Osteoblast (primary cell): ENCODE measurements around the gene SPIB. TPM values are rescaled to one million over a fixed set of nuclear protein-coding genes. Genes with fewer than 3 reads are reported as not detected.

Experiments
- DNase-seq: peaks from one replicate; pipeline ENCODE4 v3.0.0; 2011; ENCODE audit warnings: low spot score, mixed read lengths; ENCODE audit not compliant: insufficient read length; ENCODE audit errors: missing footprints
- H2AFZ ChIP-seq: 2 replicates; pipeline ENCODE4 v1.6.0; 2011; ENCODE audit warnings: mild to moderate bottlenecking, low read length
- H3K27ac ChIP-seq: 2 replicates; pipeline ENCODE4 v1.5.1; 2011; ENCODE audit warnings: mild to moderate bottlenecking, low read depth, low read length, moderate library complexity
- H3K27me3 ChIP-seq: 2 replicates; pipeline ENCODE4 v1.6.0; 2012; ENCODE audit warnings: mild to moderate bottlenecking, control low read depth, inconsistent platforms, low read length, moderate library complexity; ENCODE audit not compliant: insufficient read depth
- H3K36me3 ChIP-seq: 2 replicates; pipeline ENCODE4 v1.5.1; 2011; ENCODE audit warnings: mild to moderate bottlenecking, low read length, control low read depth, moderate library complexity; ENCODE audit not compliant: insufficient read depth
- H3K4me1 ChIP-seq: 2 replicates; pipeline ENCODE4 v1.5.1; 2011; ENCODE audit warnings: mild to moderate bottlenecking, low read length, control low read depth, moderate library complexity; ENCODE audit not compliant: insufficient read depth
- H3K4me2 ChIP-seq: 2 replicates; pipeline ENCODE4 v1.6.0; 2011; ENCODE audit warnings: mild to moderate bottlenecking, low read length; ENCODE audit not compliant: insufficient read depth
- H3K4me3 ChIP-seq: fragments of 200-600 bp; sonication (generic); 3 replicates; pipeline ENCODE4 v1.5.1; 2012; ENCODE audit warnings: mild to moderate bottlenecking, low read length, inconsistent platforms; ENCODE audit not compliant: insufficient read depth
- H3K79me2 ChIP-seq: 2 replicates; pipeline ENCODE4 v1.6.0; 2012; ENCODE audit warnings: mild to moderate bottlenecking, low read length, control low read depth, inconsistent platforms; ENCODE audit not compliant: insufficient read depth
- H3K9me3 ChIP-seq: 2 replicates; pipeline ENCODE4 v1.5.1; 2011; ENCODE audit warnings: low read depth, low read length, control low read depth
- H4K20me1 ChIP-seq: 2 replicates; pipeline ENCODE4 v1.6.0; 2012; ENCODE audit warnings: mild to moderate bottlenecking, low read length, control low read depth; ENCODE audit not compliant: insufficient read depth
- CTCF ChIP-seq: IDR thresholded peaks from 2 replicates; pipeline ENCODE4 v1.5.1; 2011; ENCODE audit warnings: mild to moderate bottlenecking, low read depth, low read length, moderate library complexity; ENCODE audit errors: extremely low read depth
- total RNA-seq: library from RNA; depleted of rRNA; stranded (reverse); fragments of >200 nt; gene quantifications from 2 replicates; pipeline ENCODE4 v1.2.3, GENCODE V29; 2012

Gene SPIB
- total RNA-seq, 1 donor, result 0.36 TPM

GRCh38 chr19:50377051-50377461 lies 41.7 kb upstream of the SPIB start:
- H3K4me1 ChIP-seq, result peaks cover 3% of the 10 kb centered on the region
- no peak overlapping the region for H3K4me2 ChIP-seq
- peak overlapping the region; percentile 37 for H3K4me3 ChIP-seq
- no peak for DNase-seq
- H3K9me3 ChIP-seq, result no peaks in the 10 kb centered on the region
- H3K27me3 ChIP-seq, result no peaks in the 10 kb centered on the region
- H3K27ac ChIP-seq, result no peak overlapping the region
- peaks cover 5% of the 10 kb centered on the region for H3K79me2 ChIP-seq
- no peak for TF ChIP-seq CTCF
- H2AFZ ChIP-seq, result no peak overlapping the region
- H4K20me1 ChIP-seq, result peaks cover 18% of the 10 kb centered on the region
- H3K36me3 ChIP-seq, result peaks cover 46% of the 10 kb centered on the region

GRCh38 chr19:50377517-50377916 lies 41.2 kb upstream of the SPIB start:
- H2AFZ ChIP-seq, result no peak overlapping the region
- H3K9me3 ChIP-seq, result no peaks in the 10 kb centered on the region
- H3K79me2 ChIP-seq, result peaks cover 5% of the 10 kb centered on the region
- peaks cover 18% of the 10 kb centered on the region for H4K20me1 ChIP-seq
- peaks cover 49% of the 10 kb centered on the region for H3K36me3 ChIP-seq
- H3K4me3 ChIP-seq, result no peak overlapping the region
- no peak for TF ChIP-seq CTCF
- H3K27ac ChIP-seq, result no peak overlapping the region
- DNase-seq, result no peak
- H3K4me2 ChIP-seq, result no peak overlapping the region
- no peaks in the 10 kb centered on the region for H3K27me3 ChIP-seq
- peaks cover 3% of the 10 kb centered on the region for H3K4me1 ChIP-seq

GRCh38 chr19:50378169-50378862 lies 40.4 kb upstream of the SPIB start:
- Histone ChIP-seq H3K36me3 (peaks cover 50% of the 10 kb centered on the region), H3K27ac (no peak overlapping the region), H3K9me3 (no peaks in the 10 kb centered on the region), H3K4me2 (no peak overlapping the region), H2AFZ (no peak overlapping the region), H3K4me3 (no peak overlapping the region), H3K27me3 (no peaks in the 10 kb centered on the region), H4K20me1 (peaks cover 18% of the 10 kb centered on the region), H3K79me2 (peaks cover 5% of the 10 kb centered on the region), H3K4me1 (peaks cover 3% of the 10 kb centered on the region)
- no peak for TF ChIP-seq CTCF
- DNase-seq, result no peak

- H3K4me2 ChIP-seq, result no peak overlapping the region
- H3K27ac ChIP-seq, result no peak overlapping the region
- peaks cover 18% of the 10 kb centered on the region for H4K20me1 ChIP-seq
- TF ChIP-seq CTCF, result no peak
- no peak for DNase-seq
- no peak overlapping the region for H2AFZ ChIP-seq
- H3K4me1 ChIP-seq, result peaks cover 7% of the 10 kb centered on the region
- no peak overlapping the region for H3K4me3 ChIP-seq
- no peaks in the 10 kb centered on the region for H3K9me3 ChIP-seq
- H3K79me2 ChIP-seq, result peaks cover 5% of the 10 kb centered on the region
- no peaks in the 10 kb centered on the region for H3K27me3 ChIP-seq
- peaks cover 50% of the 10 kb centered on the region for H3K36me3 ChIP-seq
Measured at GRCh38 chr19:50378863-50379236, 39.9 kb upstream of the SPIB start.
